Measurements from ENCODE around the gene ZNF729.
"Not testable (repeated sequence)": the region's sequence is repeated elsewhere in the genome, so short reads cannot be mapped to it uniquely, and the experiment has no call there.

The ZNF729 gene

DNA sequence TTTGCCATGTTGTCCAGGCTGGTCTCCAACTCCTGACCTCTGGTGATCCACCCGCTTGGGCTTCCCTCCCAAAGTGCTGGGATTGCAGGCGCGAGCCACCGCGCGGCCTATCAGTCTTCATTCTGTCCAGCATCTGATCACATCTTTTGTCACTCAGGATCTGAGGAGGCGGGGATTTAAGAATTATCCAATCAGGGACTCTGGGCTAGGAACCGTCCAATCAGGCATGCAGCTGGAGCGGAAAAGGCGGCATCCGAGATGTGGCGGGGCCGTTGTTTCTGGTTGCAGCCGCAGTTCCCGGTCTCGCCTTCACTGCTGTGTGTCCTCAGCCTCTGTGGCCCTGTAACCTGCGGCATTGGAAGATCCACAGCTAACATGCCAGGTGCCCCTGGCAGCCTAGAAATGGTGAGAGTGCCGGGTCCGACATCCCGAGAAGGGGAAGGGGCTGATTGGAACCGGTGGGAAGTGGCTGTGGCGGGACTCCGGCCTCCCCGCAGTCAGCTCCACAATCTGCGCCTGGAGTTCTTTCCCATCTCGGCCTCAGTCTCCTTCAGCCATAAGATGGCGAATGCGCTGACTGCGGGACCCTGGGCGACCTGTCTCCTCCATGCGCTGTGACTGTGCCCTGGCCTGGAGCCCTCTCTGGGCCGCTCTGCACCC, at the start of gene ZNF729:
ZNF729 (plus strand) TSS at position 291 of the 660 bp plus-strand sequence; CDS start at position 376, 85 bp downstream.
- H3K9ac ChIP-seq (ENCODE audit: insufficient read length) = no peak within 1 kb of the TSS
- H3K4me3 ChIP-seq = no peak within 1 kb of the TSS
- no peaks in the 10 kb centered on the region for H3K9me3 ChIP-seq (ENCODE audit: low read depth, low read length)
- TF ChIP-seq EZH2 (IDR thresholded peaks at IDR 0.05) (no peak), POLR2AphosphoS5 (IDR thresholded peaks at IDR 0.05; ENCODE audit: borderline replicate concordance, low read depth, low read length) (no peak), FOXP2 (optimal IDR thresholded peaks at IDR 0.05; ENCODE audit: control extremely low read depth, extremely low read length, insufficient read depth) (no peak)
- DNase-seq (ENCODE audit: low read depth, low spot score) = no peak
- no peaks in the 10 kb centered on the region for H3K36me3 ChIP-seq (ENCODE audit: insufficient read depth, low read length)
- H3K27ac ChIP-seq = no peak within 1 kb of the TSS

GRCh38 chr19:22256856-22257255, 29.4 kb upstream of the ZNF729 start:
- no peak for TF ChIP-seq FOXP2 (optimal IDR thresholded peaks at IDR 0.05; ENCODE audit: control extremely low read depth, extremely low read length, insufficient read depth)
- no peak for TF ChIP-seq POLR2AphosphoS5 (IDR thresholded peaks at IDR 0.05; ENCODE audit: borderline replicate concordance, low read depth, low read length)
- no peak for TF ChIP-seq EZH2 (IDR thresholded peaks at IDR 0.05)
- H3K4me3 ChIP-seq = no peak overlapping the region
- H3K27ac ChIP-seq = no peak overlapping the region
- no peak for DNase-seq (ENCODE audit: low read depth, low spot score)
- H3K36me3 ChIP-seq (ENCODE audit: insufficient read depth, low read length) = no peaks in the 10 kb centered on the region
- no peaks in the 10 kb centered on the region for H3K9me3 ChIP-seq (ENCODE audit: low read depth, low read length)
- H3K9ac ChIP-seq (ENCODE audit: insufficient read length) = no peak overlapping the region

DNA sequence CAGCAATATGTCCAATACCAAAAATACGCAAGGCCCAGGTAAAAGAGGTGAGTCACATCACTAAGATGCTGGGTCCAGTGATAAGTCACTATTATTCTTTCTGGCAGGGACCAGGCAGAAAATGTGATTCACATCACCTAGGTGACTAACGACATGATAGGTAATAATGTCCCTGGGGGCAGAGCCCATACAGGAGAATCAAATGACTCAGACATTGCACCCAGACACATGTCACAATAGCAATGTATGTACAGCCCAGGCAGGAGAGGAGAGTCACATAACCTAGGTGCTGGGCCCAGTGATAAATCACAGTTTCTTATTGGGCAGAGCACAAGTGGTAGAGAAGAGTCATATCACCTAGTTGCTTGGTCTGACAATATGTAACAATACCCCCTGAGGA, 28.9 kb upstream of the ZNF729 start:
- no peak overlapping the region for H3K9ac ChIP-seq (ENCODE audit: insufficient read length)
- no peak overlapping the region for H3K4me3 ChIP-seq
- no peaks in the 10 kb centered on the region for H3K9me3 ChIP-seq (ENCODE audit: low read depth, low read length)
- H3K36me3 ChIP-seq (ENCODE audit: insufficient read depth, low read length) = no peaks in the 10 kb centered on the region
- DNase-seq (ENCODE audit: low read depth, low spot score) = no peak
- no peak overlapping the region for H3K27ac ChIP-seq
- TF ChIP-seq EZH2 (IDR thresholded peaks at IDR 0.05) = no peak
- no peak for TF ChIP-seq FOXP2 (optimal IDR thresholded peaks at IDR 0.05; ENCODE audit: control extremely low read depth, extremely low read length, insufficient read depth)
- no peak for TF ChIP-seq POLR2AphosphoS5 (IDR thresholded peaks at IDR 0.05; ENCODE audit: borderline replicate concordance, low read depth, low read length)

DNA sequence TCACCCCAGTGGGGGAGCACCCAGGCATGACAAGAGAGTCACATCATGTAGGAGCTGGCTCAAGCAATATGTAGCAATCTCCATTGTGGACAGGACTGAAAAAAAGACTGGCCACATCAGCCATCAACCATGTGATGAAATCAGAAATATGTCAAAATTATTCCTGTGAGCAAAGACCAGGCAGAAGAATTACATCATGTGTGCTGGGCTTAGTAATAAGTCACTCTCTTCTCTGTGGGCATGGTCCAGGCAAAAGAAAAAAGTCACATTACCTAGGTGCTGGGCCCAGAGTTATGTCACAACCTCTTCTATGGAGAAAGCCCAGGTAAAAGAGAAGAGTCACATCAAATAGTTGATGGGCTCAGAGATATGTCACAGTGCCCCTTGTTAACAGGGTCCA, 28.3 kb upstream of the ZNF729 start:
- TF ChIP-seq POLR2AphosphoS5 (IDR thresholded peaks at IDR 0.05; ENCODE audit: borderline replicate concordance, low read depth, low read length) (no peak), EZH2 (IDR thresholded peaks at IDR 0.05) (no peak), FOXP2 (optimal IDR thresholded peaks at IDR 0.05; ENCODE audit: control extremely low read depth, extremely low read length, insufficient read depth) (no peak)
- Histone ChIP-seq H3K27ac (no peak overlapping the region), H3K9me3 (ENCODE audit: low read depth, low read length) (no peaks in the 10 kb centered on the region), H3K4me3 (no peak overlapping the region), H3K36me3 (ENCODE audit: insufficient read depth, low read length) (no peaks in the 10 kb centered on the region), H3K9ac (ENCODE audit: insufficient read length) (no peak overlapping the region)
- no peak for DNase-seq (ENCODE audit: low read depth, low spot score)

GRCh38 chr19:22260499-22260898, 25.7 kb upstream of the ZNF729 start:
- Histone ChIP-seq H3K36me3 (ENCODE audit: insufficient read depth, low read length) (no peaks in the 10 kb centered on the region), H3K9ac (ENCODE audit: insufficient read length) (no peak overlapping the region), H3K4me3 (no peak overlapping the region), H3K9me3 (ENCODE audit: low read depth, low read length) (no peaks in the 10 kb centered on the region), H3K27ac (no peak overlapping the region)
- no peak for DNase-seq (ENCODE audit: low read depth, low spot score)
- TF ChIP-seq POLR2AphosphoS5 (IDR thresholded peaks at IDR 0.05; ENCODE audit: borderline replicate concordance, low read depth, low read length) (no peak), EZH2 (IDR thresholded peaks at IDR 0.05) (no peak), FOXP2 (optimal IDR thresholded peaks at IDR 0.05; ENCODE audit: control extremely low read depth, extremely low read length, insufficient read depth) (no peak)

- DNase-seq (ENCODE audit: low read depth, low spot score) = no peak
- Histone ChIP-seq H3K4me3 (no peak overlapping the region), H3K27ac (no peak overlapping the region), H3K9ac (ENCODE audit: insufficient read length) (no peak overlapping the region), H3K9me3 (ENCODE audit: low read depth, low read length) (no peaks in the 10 kb centered on the region), H3K36me3 (ENCODE audit: insufficient read depth, low read length) (no peaks in the 10 kb centered on the region)
- no peak for TF ChIP-seq EZH2 (IDR thresholded peaks at IDR 0.05)
- TF ChIP-seq POLR2AphosphoS5 (IDR thresholded peaks at IDR 0.05; ENCODE audit: borderline replicate concordance, low read depth, low read length) = no peak
- TF ChIP-seq FOXP2 (optimal IDR thresholded peaks at IDR 0.05; ENCODE audit: control extremely low read depth, extremely low read length, insufficient read depth) = no peak
These were observed 24.6 kb upstream of the ZNF729 start for GRCh38 chr19:22261596-22261995.

- no peak for DNase-seq (ENCODE audit: low read depth, low spot score)
- Histone ChIP-seq H3K9me3 (ENCODE audit: low read depth, low read length) (no peaks in the 10 kb centered on the region), H3K27ac (no peak overlapping the region), H3K36me3 (ENCODE audit: insufficient read depth, low read length) (no peaks in the 10 kb centered on the region), H3K9ac (ENCODE audit: insufficient read length) (no peak overlapping the region), H3K4me3 (no peak overlapping the region)
- TF ChIP-seq EZH2 (IDR thresholded peaks at IDR 0.05) = no peak
- no peak for TF ChIP-seq FOXP2 (optimal IDR thresholded peaks at IDR 0.05; ENCODE audit: control extremely low read depth, extremely low read length, insufficient read depth)
- TF ChIP-seq POLR2AphosphoS5 (IDR thresholded peaks at IDR 0.05; ENCODE audit: borderline replicate concordance, low read depth, low read length) = no peak
These were observed 23.1 kb upstream of the ZNF729 start for GRCh38 chr19:22263121-22263520.

DNA sequence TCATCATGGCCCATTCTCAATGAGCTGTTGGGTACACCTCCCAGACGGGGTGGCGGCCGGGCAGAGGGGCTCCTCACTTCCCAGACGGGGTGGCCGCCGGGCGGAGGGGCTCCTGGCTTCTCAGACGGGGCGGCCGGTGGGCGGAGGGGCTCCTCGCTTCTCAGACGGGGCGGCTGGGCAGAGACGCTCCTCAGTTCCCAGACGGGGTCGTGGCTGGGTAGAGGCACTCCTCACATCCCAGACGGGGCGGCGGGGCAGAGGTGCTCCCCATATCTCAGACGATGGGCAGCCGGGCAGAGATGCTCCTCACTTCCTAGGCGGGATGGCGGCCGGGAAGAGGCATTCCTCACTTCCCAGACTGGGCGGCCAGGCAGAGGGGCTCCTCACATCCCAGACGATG, 35.3 kb downstream of the ZNF729 start:
- H3K27ac ChIP-seq; H3K9me3 ChIP-seq (ENCODE audit: low read depth, low read length); H3K9ac ChIP-seq (ENCODE audit: insufficient read length): not testable (repeated sequence)

DNA sequence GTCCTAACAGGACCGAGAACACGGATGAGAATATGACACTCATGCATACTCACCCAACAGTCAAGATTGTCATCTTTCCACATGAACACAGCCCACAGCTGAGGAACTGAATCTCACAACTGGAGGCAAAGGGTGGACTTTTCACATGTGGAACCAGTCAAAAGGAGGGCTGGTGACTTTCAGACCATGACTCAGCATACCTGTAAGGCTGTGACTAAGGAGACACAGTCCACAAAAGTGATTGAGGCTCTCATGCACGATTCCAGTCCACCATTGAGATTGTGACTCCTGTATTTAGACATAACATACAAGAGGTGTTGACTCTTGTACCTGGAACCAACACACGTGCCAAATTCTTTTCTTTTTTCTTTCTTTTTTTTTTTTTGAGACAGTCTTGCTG, 40.0 kb downstream of the ZNF729 start:
- no peak for TF ChIP-seq EZH2 (IDR thresholded peaks at IDR 0.05)
- TF ChIP-seq POLR2AphosphoS5 (IDR thresholded peaks at IDR 0.05; ENCODE audit: borderline replicate concordance, low read depth, low read length) = no peak
- no peak for TF ChIP-seq FOXP2 (optimal IDR thresholded peaks at IDR 0.05; ENCODE audit: control extremely low read depth, extremely low read length, insufficient read depth)
- no peaks in the 10 kb centered on the region for H3K9me3 ChIP-seq (ENCODE audit: low read depth, low read length)
- H3K27ac ChIP-seq = no peak overlapping the region

More for the DNA sequence above, 35.3 kb downstream of the ZNF729 start:
- H3K4me3 ChIP-seq; H3K36me3 ChIP-seq (ENCODE audit: insufficient read depth, low read length); DNase-seq (ENCODE audit: low read depth, low spot score): not testable (repeated sequence)

More for the DNA sequence above, 40.0 kb downstream of the ZNF729 start:
- no peak overlapping the region for H3K4me3 ChIP-seq
- H3K9ac ChIP-seq (ENCODE audit: insufficient read length) = no peak overlapping the region
- DNase-seq (ENCODE audit: low read depth, low spot score) = no peak
- H3K36me3 ChIP-seq (ENCODE audit: insufficient read depth, low read length) = no peaks in the 10 kb centered on the region
